Glomerular visceral epithelial cell (primary cell): ENCODE results near the gene B3GALT2.
"Not testable (repeated sequence)": the region's sequence is repeated elsewhere in the genome, so short reads cannot be mapped to it uniquely, and the experiment has no call there.

Source experiments
- DNase-seq: peaks from one replicate; pipeline ENCODE4 v3.0.0-alpha.2; 2016; ENCODE audit errors: extremely low spot score

Gene B3GALT2, protein sequence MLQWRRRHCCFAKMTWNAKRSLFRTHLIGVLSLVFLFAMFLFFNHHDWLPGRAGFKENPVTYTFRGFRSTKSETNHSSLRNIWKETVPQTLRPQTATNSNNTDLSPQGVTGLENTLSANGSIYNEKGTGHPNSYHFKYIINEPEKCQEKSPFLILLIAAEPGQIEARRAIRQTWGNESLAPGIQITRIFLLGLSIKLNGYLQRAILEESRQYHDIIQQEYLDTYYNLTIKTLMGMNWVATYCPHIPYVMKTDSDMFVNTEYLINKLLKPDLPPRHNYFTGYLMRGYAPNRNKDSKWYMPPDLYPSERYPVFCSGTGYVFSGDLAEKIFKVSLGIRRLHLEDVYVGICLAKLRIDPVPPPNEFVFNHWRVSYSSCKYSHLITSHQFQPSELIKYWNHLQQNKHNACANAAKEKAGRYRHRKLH

DNA sequence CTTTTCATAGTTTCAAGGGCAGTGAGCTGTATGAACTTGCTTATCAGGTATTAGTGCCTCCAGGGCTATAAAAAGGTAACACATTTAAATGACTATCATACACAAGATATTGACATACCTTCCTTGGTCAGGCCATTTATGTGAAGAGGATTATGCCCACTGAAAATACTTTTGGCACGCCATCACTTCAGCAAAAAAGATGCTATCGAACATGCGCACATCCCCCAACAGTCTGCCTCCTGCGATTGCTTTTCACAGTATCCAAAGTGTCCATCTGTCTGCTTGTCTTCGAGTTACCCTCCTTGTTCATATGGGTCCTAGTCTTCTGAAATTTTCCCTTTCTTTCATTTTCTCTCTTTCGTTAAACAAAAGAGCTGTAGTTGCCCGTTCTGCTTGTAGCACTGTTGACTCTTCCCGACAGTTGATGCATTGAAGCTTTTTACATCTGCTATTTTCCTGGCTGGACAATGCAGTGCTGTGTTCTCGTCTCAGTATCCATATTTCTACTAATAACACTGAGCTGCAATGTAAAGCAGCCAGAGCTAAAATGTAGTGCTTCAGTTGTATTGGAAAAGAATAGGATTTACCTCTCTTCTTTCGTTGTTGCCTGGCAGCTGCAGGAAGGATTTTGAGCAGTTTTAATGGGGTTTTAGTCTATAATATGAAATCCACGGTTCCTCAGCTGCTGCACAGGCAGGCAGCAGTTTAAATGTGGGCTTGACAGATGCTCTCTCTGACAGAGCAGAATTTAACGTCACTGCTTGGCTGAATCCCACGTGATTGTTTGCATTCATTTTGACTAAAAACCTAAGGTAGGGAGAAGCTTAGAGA, at the start of gene B3GALT2:
TSS of gene B3GALT2 (minus strand) at position 713 of the 831 bp plus-strand sequence. CDS start 5,051 bp downstream, outside the sequence.
- peak; percentile 11 for DNase-seq

DNA sequence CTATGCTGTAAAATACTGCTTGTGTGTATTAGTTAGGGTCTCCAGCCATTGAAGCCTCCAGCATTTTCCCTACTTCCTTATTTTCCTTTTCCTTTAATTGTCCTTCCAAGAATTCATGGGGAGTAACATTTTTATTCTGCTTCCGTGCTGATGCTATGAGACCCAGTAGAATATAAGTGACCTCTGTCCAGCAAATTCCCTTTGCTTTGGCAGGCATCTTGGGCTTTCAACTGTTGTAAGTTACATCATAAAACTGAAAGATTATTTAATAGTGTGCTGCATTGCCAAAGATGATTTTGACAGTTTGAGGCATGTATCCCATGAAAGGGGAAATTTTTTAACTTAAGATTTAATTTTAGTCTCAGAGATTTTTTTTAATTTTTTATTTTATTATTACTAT, 48.1 kb upstream of the B3GALT2 start:
- no peak for DNase-seq

DNA sequence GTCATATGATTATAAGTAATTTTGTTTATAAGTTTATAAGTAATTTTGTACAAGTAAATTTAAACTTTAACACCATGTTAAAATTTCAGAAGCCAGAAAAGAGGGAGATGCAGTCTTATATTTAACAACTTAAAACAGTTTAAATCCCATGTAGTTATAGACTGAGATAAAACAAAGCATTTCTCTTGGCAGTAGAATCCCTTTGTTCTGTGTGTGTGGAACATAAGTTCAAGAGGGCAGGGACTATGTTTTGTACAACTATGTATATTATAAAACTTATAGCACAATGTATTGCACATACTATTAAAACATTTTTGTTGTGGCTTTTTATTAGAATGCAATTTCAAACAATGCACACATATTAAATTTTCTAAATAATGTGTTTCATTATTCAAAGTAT, 44.7 kb upstream of the B3GALT2 start:
- not testable (repeated sequence) for DNase-seq

DNA sequence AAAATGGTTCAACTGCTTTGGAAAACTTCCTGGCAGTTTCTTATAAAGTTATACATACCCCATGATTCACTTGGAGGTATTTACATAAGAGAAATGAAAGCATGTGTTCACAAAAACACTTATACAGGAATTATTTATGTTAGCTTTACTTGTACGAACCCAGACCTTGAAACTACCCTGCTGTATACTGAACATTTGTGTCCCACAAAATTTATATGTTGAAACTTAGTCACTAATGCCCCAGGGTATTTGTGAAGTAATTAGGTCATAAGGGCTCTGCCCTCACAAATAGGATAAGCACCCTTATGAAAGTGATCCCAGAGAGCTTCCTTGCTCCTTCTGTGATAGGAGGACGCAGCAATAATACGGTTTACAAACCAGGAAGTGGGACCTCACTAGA, 42.7 kb upstream of the B3GALT2 start:
- no peak for DNase-seq

DNA sequence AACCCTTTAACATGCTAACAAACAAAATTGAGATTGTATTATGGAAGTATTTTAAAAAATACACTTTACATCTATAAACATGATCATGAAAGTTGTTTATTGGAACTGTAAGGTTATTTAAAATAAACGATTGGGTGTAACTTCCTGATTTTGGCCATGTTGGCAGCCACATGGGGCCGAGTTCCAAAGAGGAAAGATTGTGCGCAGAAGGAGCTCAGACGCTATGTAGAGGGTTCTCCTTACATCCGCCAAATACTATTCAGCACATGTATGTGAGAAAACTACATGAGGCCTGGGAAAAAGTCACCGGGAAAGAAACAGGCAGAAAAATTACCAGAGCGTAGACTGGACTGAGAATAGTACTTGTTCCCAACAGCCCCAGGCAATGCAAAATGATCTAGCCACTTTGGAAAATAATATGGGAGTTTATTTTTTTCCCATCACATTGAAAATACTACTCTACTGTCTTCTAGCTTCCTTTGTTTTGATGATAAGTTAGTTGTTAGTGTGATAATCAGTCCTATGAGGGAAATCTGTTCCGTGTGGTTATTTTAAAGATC, 35.7 kb upstream of the B3GALT2 start:
- no peak for DNase-seq

DNA sequence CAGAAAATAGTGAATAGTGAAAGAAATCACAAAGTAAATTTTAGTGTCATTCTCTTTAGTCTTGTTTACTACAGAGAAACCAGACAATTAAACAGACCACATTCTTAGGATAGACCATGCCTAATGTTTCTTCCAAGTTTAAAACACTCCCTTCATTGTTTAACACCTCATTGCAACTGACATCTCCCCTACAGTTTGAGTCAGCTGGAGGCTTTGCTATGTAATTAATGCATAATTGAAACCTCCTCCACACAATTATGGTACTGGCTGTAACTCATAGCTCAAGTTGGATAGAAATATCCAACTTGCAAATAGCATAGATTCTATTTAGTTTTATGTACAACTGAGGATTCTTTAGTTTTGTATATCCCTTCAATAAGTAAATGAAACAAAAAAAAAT, 35.2 kb upstream of the B3GALT2 start:
- no peak for DNase-seq

DNA sequence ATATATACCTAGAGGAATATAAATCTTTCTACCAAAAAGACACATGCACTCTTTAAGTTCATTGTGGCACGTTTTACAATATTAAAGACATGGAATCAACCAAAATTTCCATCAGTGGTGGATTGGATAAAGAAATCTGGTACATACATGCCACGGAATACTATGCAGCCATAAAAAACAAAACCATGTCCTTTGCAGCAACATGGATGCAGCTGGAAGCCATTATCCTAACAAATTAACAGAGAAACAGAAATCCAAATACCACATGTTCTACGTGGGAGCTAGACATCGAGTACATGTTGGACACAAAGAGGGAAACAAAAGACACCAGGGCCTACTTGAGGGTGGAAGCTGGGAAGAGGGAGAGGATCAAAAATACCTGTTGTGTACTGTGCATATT, 33.0 kb upstream of the B3GALT2 start:
- DNase-seq, result no peak

DNA sequence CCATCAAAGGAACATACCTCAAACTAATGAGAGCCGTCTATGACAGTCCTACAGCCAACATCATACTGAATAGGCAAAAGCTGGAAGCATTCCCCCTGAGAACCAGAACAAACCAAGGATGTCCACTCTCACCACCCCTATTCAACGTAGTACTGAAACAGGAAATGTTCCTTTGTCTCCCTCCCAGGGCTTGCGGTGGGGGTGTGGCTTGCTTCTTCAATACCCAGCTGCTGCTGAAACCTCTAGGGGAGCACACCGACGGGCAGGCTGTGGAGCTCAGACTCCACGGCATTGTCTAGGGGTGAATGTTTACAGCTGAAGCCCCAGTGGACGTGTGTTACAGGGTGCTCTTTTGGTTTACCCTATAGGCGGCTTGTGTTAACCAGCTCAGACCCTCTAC, 30.5 kb upstream of the B3GALT2 start:
- DNase-seq, result no peak

DNA sequence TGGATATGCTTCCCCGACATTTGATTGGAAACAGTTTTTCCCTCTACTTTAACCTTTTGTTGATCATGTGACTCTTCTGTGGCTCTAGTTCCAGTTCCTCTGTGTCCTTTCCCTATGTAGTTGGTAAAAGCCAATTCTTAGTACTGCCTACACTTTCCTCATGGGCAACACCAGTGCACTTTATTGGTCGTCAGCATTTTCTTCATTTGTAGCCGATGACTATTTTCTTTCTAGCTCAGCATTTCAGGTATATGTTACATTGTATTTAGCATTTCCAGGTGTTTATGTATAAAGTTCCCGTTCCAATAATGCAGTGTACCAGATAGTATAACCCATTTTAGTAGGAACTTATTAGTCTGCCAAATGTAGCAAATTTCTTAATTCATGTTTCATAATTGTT, 27.6 kb upstream of the B3GALT2 start:
- no peak for DNase-seq

DNA sequence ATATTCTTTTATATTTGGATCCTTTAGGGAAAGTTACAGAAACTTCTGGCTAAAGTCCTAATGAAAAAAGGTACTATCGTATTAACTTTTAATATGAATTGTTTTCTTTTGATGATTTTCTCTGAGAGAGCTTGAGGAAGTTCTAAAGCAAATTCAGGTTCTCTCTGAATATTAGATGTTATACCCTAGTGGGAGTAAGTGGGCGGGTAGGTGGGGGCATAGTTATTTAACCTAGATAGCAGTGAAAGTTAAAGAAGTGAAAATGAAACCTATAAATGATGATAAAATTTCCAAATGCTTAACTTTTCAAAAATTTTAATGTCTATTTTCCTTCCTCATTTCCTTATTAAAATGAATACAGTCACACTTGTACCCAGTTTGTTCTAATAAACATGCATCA, 26.2 kb upstream of the B3GALT2 start:
- DNase-seq, result no peak

DNA sequence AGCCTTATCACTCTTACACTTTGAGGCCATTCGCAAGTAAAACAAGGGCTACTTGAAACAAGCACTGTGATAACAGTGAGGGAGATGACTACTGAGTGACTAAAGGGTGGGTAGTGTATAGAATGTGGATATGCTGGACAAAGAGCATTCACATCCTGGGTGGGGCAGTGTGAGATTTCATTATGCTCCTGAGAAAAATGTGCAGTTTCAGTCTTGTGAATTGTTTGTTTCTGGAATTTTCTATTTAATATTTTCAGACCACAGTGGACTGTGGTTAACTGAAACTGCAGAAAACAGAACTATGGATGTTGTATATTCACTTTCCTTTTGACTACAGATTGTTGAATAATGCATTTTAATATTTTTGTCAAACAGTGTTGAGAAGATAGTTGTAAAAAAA, 25.1 kb upstream of the B3GALT2 start:
- DNase-seq, result peak; percentile 47

DNA sequence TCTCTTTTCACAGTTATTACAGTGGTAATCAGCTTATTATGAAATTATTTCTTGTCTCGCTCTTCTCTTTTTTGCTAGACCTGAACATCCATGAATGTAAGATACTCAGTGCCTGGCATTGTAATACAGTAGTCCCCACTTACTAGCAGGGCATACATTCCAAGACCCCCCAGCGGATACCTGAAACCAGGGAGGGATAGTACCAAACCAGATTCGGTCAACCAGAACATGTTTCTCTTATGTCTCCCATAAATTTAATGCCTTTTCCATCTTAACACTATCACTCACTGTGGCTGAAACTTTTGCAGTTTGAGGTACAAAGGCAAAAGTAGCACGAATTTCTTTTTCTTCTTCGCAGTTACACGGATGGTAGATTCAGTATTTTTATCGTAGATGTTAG, 24.6 kb upstream of the B3GALT2 start:
- DNase-seq, result no peak

DNA sequence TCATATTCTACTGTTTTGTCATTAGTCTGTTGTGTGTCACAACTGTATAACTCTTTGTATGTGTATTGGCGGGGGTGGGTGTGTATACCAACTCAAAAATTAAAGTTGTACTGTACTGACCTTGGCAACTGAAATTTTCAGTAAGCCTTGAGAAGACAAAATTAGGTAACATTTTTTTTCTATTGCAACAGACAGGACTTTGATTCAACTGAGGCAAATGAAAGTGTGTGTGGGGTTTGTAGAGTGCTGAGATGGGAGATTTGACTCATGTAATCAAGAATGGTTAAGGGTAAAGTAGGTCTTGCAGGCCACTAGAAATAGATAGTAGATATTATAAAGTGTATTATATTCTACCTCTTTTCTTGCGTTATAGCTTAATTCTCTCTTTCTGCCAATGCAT, 14.6 kb upstream of the B3GALT2 start:
- no peak for DNase-seq

DNA sequence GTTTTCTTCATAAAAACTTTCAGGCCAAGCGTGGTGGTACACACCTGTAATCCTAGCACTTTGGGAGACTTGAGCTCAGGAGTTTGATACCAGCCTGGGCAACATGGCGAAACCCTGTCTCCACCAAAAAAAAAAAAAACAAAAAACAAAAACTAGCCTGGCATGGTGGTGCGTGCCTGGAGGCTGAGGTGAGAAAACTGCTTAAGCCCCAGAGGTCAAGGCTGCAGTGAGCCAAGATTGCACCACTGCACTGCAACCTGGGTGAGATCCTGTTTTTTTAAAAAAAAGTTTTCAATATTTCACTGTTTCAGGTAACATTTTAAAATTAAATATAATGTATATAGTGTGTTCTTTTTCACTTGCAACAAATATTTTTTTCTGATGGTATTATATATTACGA, 13.5 kb upstream of the B3GALT2 start:
- DNase-seq, result no peak

DNA sequence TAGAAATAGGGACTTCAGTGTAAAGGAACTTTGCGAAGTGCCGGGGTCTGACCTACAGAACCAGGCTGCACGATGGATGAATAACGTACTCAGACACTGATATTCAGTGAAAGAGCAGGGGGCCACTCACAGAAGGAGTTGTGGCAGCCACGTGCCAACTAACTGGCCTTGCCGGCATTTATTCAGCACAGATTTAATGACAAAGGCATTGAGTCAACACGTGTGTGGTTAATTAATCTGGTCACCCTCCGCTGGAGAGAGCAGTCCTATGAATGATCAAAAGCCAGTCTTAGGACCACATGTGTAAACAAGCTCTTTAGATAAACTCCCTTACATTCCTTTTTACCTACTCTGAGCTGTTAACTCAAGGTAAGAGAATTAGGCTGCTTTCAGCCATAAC, 6.2 kb upstream of the B3GALT2 start:
- DNase-seq, result peak; percentile 15

DNA sequence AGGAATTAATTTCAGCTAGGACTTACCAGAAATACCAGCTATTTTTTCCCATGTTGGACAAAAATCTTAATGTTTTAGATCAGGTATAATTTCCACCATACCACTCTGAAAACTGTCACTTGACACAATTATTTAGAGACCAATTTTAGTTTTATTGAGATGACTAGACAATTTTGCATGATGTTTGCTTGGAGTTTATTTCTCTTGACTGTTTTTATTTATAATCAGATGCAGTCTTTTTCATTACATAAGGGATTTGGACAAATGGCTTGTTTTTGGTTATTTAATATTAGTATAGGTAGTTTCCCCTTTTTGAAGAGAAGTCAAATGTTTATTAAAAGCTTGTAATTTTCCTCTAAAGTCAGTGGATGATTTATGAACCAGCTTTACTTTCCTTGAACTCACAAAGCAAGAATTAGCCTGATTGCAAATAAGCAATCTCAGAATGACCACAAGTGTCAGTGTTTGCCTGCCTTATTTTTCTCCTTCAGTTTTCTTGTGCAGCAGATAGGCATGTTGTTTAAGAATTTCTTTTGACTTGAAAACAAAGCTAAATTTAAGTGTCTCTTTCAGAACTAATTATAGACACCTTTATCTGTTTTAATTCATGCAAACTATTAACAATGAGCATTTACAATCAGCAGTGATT, 3.8 kb upstream of the B3GALT2 start:
- peak; percentile 12 for DNase-seq

DNA sequence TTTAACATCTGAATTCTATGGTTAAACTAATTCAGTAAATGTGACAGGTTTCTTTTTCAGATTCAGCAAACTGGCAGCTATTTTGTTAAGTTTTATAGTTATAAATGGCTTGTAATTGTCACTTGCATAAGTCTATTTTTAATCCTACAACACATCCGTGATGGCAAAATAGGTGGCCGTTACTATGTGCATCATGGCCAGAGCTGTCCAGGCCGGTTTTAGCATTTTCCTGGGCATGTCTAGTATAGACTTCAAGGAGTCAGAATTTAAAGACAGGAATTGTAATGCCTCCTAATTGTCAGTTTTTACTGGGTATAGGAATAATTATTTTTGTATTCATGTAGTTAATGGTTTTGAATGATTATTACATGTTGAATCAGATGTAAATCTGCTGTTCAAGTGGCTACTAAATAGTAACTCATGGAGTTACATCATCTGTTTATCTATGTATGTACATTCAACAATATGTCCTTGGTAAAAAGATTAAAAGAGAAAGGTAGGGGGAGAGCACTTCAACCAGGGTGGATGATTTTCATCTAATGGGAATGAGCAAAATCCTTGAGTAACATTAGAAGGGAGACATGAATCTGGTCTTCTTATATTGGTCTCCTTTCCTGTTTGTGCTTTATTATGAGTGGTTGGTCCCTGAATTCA, 3.2 kb upstream of the B3GALT2 start:
- DNase-seq, result no peak

DNA sequence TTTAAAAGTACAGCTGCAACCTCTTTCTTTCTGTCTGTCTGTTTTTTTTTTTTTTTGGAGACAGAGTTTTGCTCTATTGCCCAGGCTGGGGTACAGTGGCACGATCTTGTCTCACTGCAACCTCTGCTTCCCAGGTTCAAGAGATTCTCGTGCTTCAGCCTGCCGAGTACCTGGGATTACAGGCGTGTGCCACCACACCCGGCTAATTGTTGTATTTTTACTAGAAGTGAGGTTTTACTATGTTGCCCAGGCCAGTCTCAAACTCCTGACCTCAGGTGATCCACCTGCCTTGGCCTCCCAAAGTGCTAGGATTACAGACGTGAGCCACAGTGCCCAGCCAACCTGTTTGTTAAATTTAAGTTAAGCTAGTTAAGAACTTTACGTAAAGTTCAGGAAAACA, 2.5 kb upstream of the B3GALT2 start:
- DNase-seq, result not testable (repeated sequence)

DNA sequence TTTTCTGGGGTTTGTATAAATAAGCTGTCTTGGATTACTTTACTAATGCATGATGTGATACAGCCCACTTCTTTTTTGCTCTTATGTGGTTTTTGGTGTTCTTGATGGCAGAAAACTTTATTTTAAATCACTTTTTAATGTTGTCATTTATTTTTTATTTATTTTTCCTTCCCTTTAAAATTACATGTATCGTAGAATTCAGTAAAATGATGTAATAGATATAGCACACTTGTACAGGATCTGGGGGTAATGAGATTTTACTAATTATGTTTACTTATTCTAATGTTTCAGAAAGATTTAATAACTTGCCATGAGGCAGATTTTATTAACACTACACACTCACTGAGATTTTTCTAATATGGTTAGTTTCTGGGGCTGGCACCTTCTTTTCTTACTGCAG, 701 bp upstream of the B3GALT2 start:
- no peak for DNase-seq

DNA sequence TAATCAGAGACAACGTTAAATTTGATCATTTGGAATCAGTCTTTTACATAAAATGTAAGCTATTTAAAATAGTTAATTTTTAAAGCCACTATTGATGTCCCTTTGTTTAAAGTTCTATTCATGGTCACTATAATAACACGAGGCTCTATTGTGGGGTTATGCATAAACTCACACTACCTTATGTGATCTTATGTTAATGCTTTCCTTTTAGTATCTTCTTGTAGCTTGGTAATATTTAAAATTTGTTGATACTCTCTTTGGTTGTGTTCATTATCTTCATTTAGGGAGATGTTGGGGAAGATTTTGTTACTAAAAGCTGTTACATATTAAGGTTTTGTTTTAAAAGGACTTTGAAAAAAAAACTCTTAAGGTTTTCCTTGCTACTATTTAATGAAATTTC, 1.2 kb downstream of the B3GALT2 start:
- no peak for DNase-seq

DNA sequence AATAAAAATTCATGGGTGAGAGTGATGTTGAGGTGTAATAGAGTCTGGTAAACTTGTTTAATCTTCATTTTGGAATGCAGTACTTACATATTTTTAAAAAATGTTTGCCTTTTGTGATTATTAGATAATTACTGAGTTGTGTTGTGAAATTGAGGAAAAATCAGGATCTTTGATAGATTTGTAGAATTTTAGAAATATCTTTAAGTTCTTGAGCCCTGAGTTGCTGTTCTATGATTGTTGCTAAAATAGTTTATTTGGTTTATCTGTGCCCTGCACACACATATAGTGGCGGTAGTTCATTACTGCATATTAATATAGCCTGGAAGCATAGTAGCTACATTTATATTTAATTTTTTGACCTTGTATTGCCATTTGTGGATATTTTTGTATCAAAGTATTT, 1.6 kb downstream of the B3GALT2 start:
- DNase-seq, result no peak
